Panc1 (cell line): ENCODE results near the gene TMEM163. TPM values are rescaled to one million over a fixed set of nuclear protein-coding genes. Genes with fewer than 3 reads are reported as not detected.

Experiments
- ATAC-seq: fragments of 200-7000 bp; cut with Tn5 transposase; 2 replicates; pipeline ENCODE4 v1.9.1; 2020; ENCODE audit warnings: mild to moderate bottlenecking, moderate library complexity
- BruUV-seq: library from RNA; stranded (reverse); fragments of 400-500 nt; replicated peaks from 2 replicates; lab custom pipeline; 2021; lab: Mats Ljungman, UMichigan
- CTCF ChIA-PET: fragments of 300-600 bp; sonication (Branson Sonifier 250); formaldehyde crosslinking; loops from one replicate; lab custom pipeline; 2022; ENCODE audit warnings: antibody characterized with exemption; lab: Charles Lee
- POLR2A ChIA-PET: fragments of 300-600 bp; sonication (Branson Sonifier 250); formaldehyde crosslinking; loops from one replicate; lab custom pipeline; 2022; ENCODE audit warnings: antibody characterized with exemption; lab: Charles Lee
- DNase-seq: peaks from one replicate; pipeline ENCODE4 v3.0.0-alpha.2; 2010; ENCODE audit warnings: low read depth, low spot score
- H3K27ac ChIP-seq: 2 replicates; pipeline ENCODE4 v1.5.1; 2011; ENCODE audit warnings: mild to moderate bottlenecking, low read length, inconsistent platforms
- H3K27me3 ChIP-seq: fragments of 200-500 bp; sonication (Bioruptor generic); 2 replicates; pipeline ENCODE4 v1.6.0; 2014; ENCODE audit warnings: low read length, inconsistent platforms; ENCODE audit not compliant: control insufficient read depth, insufficient read depth
- H3K36me3 ChIP-seq: fragments of 200-500 bp; sonication (Bioruptor generic); 2 replicates; pipeline ENCODE4 v1.5.1; 2014; ENCODE audit warnings: inconsistent platforms, mild to moderate bottlenecking, low read length, moderate library complexity; ENCODE audit not compliant: control insufficient read depth, insufficient read depth
- H3K4me1 ChIP-seq: 2 replicates; pipeline ENCODE4 v1.5.1; 2011; ENCODE audit warnings: inconsistent platforms, mild to moderate bottlenecking, low read length, moderate library complexity; ENCODE audit not compliant: control insufficient read depth, insufficient read depth
- H3K4me3 ChIP-seq, 2 experiments: 2 replicates each; pipeline ENCODE4 v1.5.1; 2011 to 2012; ENCODE audit warnings: low read depth in 2 of 2, low read length in 2 of 2, mild to moderate bottlenecking in 2 of 2, inconsistent platforms in 1 of 2, moderate library complexity in 1 of 2
- H3K9me3 ChIP-seq: fragments of 200-500 bp; sonication (Bioruptor generic); 2 replicates; pipeline ENCODE4 v1.5.1; 2014; ENCODE audit warnings: low read depth, mild to moderate bottlenecking, inconsistent platforms, low read length, moderate library complexity; ENCODE audit not compliant: control insufficient read depth, insufficient read depth
- POLR2AphosphoS5 ChIP-seq: IDR thresholded peaks from 2 replicates; pipeline ENCODE4 v1.6.1; 2012; ENCODE audit warnings: mild to moderate bottlenecking, low read depth, low read length, moderate library complexity
- SIN3A ChIP-seq: IDR thresholded peaks from 2 replicates; pipeline ENCODE4 v1.6.1; 2012; ENCODE audit warnings: low read depth, mild to moderate bottlenecking, low read length, moderate library complexity, borderline replicate concordance; ENCODE audit not compliant: insufficient read depth
- TCF7L2 ChIP-seq: IDR thresholded peaks from 2 replicates; pipeline ENCODE4 v1.6.1; 2011; ENCODE audit warnings: mild to moderate bottlenecking, low read depth, low read length, inconsistent platforms
- in situ Hi-C: cut with HindIII; loops from 2 replicates; pipeline ENCODE4 v1.10.0; 2016; ENCODE audit warnings: low sequenced_read_pairs, low pct_unique_long_range_greater_than_20kb
- intact Hi-C: fragments of 100-400 bp; cut with micrococcal nuclease; formaldehyde crosslinking; loops from one replicate; pipeline ENCODE4 v1.10.0; 2022; ENCODE audit not compliant: unreplicated experiment
- total RNA-seq: library from RNA; stranded (reverse); gene quantifications from one replicate; pipeline ENCODE4 v1.2.1, GENCODE V29; 2021; ENCODE audit not compliant: unreplicated experiment
- TF ChIP-seq, protein P1 (sequence below): fragments of 450-650 bp; IDR thresholded peaks from 2 replicates; pipeline ENCODE4 v1.5.1; 2017; ENCODE audit warnings: mild to moderate bottlenecking
- TF ChIP-seq, protein P2 (sequence below), 2 experiments: IDR thresholded peaks; 2 replicates each; pipeline ENCODE4 v1.6.1; 2011 to 2012; ENCODE audit warnings: low read depth in 2 of 2, control low read depth in 1 of 2, low read length in 1 of 2, mild to moderate bottlenecking in 1 of 2, moderate library complexity in 1 of 2; ENCODE audit not compliant: insufficient read depth in 1 of 2

TMEM163 gene
- total RNA-seq, 1 experiment from 2014 or later, result not detected

DNA sequence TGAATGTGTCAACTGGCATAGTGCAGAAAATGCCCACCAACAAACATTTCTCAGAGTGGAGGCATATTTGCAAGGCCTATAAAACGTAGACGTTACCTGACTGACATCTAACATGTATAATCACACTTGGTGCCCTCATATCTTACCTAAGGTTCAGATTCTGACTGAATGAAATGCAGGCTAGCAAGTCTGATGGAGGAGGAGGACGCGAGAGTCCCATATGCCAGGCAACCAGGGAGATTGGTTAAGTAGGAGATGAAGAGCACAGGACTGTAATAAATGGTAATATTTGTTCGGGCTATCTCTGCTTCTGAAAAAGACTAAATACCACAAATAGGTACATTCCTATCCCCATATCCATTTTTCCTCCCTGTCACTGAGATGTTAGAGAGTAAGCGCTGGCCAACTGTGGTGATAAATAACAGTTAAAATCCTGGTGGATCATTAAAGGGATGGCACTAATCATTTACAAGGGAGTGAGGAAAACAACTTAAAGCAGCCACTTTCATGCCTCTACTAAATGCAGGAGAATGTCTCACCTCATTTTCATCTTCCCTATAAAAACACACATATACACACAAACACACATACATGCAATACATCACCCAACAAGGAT, 217.2 kb downstream of the TMEM163 start:
- no peaks in the 10 kb centered on the region for H3K4me1 ChIP-seq
- no peaks in the 10 kb centered on the region; the same call in none of the 2 replicates for H3K27me3 ChIP-seq
- H3K27ac ChIP-seq, result no peak overlapping the region
- ChIA-PET CTCF (no interaction called here), POLR2A (no interaction called here)
- TF ChIP-seq SIN3A, result no peak
- no peak for TF ChIP-seq TCF7L2
- no peak for TF ChIP-seq POLR2AphosphoS5
- TF ChIP-seq, protein P1, sequence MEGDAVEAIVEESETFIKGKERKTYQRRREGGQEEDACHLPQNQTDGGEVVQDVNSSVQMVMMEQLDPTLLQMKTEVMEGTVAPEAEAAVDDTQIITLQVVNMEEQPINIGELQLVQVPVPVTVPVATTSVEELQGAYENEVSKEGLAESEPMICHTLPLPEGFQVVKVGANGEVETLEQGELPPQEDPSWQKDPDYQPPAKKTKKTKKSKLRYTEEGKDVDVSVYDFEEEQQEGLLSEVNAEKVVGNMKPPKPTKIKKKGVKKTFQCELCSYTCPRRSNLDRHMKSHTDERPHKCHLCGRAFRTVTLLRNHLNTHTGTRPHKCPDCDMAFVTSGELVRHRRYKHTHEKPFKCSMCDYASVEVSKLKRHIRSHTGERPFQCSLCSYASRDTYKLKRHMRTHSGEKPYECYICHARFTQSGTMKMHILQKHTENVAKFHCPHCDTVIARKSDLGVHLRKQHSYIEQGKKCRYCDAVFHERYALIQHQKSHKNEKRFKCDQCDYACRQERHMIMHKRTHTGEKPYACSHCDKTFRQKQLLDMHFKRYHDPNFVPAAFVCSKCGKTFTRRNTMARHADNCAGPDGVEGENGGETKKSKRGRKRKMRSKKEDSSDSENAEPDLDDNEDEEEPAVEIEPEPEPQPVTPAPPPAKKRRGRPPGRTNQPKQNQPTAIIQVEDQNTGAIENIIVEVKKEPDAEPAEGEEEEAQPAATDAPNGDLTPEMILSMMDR, result no peak
- TF ChIP-seq, protein P2, sequence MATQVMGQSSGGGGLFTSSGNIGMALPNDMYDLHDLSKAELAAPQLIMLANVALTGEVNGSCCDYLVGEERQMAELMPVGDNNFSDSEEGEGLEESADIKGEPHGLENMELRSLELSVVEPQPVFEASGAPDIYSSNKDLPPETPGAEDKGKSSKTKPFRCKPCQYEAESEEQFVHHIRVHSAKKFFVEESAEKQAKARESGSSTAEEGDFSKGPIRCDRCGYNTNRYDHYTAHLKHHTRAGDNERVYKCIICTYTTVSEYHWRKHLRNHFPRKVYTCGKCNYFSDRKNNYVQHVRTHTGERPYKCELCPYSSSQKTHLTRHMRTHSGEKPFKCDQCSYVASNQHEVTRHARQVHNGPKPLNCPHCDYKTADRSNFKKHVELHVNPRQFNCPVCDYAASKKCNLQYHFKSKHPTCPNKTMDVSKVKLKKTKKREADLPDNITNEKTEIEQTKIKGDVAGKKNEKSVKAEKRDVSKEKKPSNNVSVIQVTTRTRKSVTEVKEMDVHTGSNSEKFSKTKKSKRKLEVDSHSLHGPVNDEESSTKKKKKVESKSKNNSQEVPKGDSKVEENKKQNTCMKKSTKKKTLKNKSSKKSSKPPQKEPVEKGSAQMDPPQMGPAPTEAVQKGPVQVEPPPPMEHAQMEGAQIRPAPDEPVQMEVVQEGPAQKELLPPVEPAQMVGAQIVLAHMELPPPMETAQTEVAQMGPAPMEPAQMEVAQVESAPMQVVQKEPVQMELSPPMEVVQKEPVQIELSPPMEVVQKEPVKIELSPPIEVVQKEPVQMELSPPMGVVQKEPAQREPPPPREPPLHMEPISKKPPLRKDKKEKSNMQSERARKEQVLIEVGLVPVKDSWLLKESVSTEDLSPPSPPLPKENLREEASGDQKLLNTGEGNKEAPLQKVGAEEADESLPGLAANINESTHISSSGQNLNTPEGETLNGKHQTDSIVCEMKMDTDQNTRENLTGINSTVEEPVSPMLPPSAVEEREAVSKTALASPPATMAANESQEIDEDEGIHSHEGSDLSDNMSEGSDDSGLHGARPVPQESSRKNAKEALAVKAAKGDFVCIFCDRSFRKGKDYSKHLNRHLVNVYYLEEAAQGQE (IDR thresholded peaks at IDR 0.05; ENCODE audit: insufficient read depth in 1 of 2, low read depth in 2 of 2, low read length in 1 of 2), result no peak
- no TSS peak for BruUV-seq
- DNase-seq (no peak), ATAC-seq (no peak)
- no peaks in the 10 kb centered on the region for H3K36me3 ChIP-seq
- in situ Hi-C loops (no loop called here), intact Hi-C loops (no loop called here)
- no peak overlapping the region for H3K4me3 ChIP-seq
- H3K9me3 ChIP-seq, result no peaks in the 10 kb centered on the region

DNA sequence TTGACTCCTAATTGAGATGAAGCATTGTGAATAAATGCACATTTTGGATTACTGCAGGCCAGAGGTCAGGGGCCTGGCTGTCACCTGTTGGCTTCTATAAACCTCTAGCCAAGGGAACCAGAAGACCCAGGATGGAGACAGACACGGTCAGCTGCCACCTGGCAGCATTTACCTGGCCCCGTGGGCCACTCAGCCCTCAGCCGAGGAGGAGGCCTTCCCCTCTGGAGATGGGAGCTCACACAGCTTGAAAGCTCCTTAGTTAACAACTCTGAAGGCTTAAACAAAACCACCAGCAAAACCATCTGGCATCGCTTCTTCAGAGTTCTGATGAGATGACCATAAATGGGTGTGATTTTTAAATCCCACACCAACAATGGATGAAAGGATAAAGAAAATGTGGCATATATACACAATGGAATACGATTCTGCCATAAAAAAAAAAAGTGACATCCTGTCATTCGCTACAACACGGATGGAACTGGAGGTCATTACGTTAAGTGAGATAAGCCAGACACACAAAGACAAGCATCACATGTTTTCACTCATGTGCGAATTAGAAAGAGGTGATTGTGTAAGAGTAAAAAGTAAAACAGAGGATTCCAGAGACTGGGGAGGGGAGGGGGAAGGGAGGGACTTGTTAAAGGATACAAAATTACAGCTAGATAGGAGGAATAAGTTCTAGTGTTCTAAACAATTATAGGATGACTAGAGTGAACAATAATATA, 218.4 kb downstream of the TMEM163 start:
- POLR2A ChIA-PET, result interaction anchor here (0.8 kb wide), 1 partner anchor 45 kb away, joined by 5 read pairs; no protein-coding TSS in a partner anchor
- Histone ChIP-seq H3K36me3 (no peaks in the 10 kb centered on the region), H3K4me1 (no peaks in the 10 kb centered on the region), H3K9me3 (no peaks in the 10 kb centered on the region), H3K4me3 (no peak overlapping the region), H3K27me3 (no peaks in the 10 kb centered on the region; the same call in none of the 2 replicates), H3K27ac (no peak overlapping the region)
- CTCF ChIA-PET, result no interaction called here
- no TSS peak for BruUV-seq
- TF ChIP-seq, protein P1, result no peak
- TF ChIP-seq POLR2AphosphoS5 (no peak), TCF7L2 (no peak), SIN3A (no peak)
- TF ChIP-seq, protein P2 (IDR thresholded peaks at IDR 0.05; ENCODE audit: insufficient read depth in 1 of 2, low read depth in 2 of 2, low read length in 1 of 2), result no peak
- intact Hi-C loops (no loop called here), in situ Hi-C loops (no loop called here)
- DNase-seq, result no peak
- ATAC-seq, result no peak
